HEK293 (cell line): Measurements from ENCODE around the gene KIF26B.
A peak's percentile ranks its signal among the peaks of the same experiment; 100 is the strongest.

Source experiments
- CTCF ChIA-PET: fragments of 350-600 bp; formaldehyde crosslinking; extraction: SDS; loops from one replicate; lab custom pipeline; 2021; ENCODE audit warnings: antibody characterized with exemption; lab: Yijun Ruan, JAX
- POLR2A ChIA-PET: fragments of 300-600 bp; formaldehyde crosslinking; extraction: SDS; loops from one replicate; lab custom pipeline; 2020; ENCODE audit warnings: antibody characterized with exemption, inconsistent platforms; lab: Yijun Ruan, JAX
- H3K27ac ChIP-seq: fragments of 200-500 bp; sonication (Bioruptor generic); 2 replicates; pipeline ENCODE4 v1.5.1; 2014; ENCODE audit warnings: low read depth, low read length, control low read depth, inconsistent platforms; ENCODE audit errors: extremely low read depth
- H3K36me3 ChIP-seq, 2 experiments: fragments of 200-500 bp in 1 of 2; sonication (Bioruptor generic) in 1 of 2; 1 replicate in 1 of 2; 2 replicates in 1 of 2; pipeline ENCODE4 v1.5.1; 2014 to 2017; ENCODE audit warnings: inconsistent platforms in 2 of 2, low read length in 2 of 2; ENCODE audit not compliant: control insufficient read depth in 2 of 2, insufficient read depth in 1 of 2
- H3K4me1 ChIP-seq: fragments of 200-500 bp; sonication (Bioruptor generic); 2 replicates; pipeline ENCODE4 v1.5.1; 2014; ENCODE audit warnings: mild to moderate bottlenecking, low read length, inconsistent platforms; ENCODE audit not compliant: control insufficient read depth, insufficient read depth
- H3K4me3 ChIP-seq: 2 replicates; pipeline ENCODE4 v1.5.1; 2011; ENCODE audit warnings: low read depth, mild to moderate bottlenecking, control low read depth, low read length, moderate library complexity
- H3K9me3 ChIP-seq: fragments of 200-500 bp; sonication (Bioruptor generic); 2 replicates; pipeline ENCODE4 v1.5.1; 2014; ENCODE audit warnings: low read depth, low read length, inconsistent platforms; ENCODE audit not compliant: control insufficient read depth, insufficient read depth
- HOXA7 ChIP-seq: sonication (generic); formaldehyde crosslinking; IDR thresholded peaks from 2 replicates; pipeline ENCODE4 v1.8.1; 2022; ENCODE audit warnings: missing genetic modification reagents, borderline replicate concordance
- OSR2 ChIP-seq: fragments of 450-650 bp; formaldehyde crosslinking; IDR thresholded peaks from 2 replicates; pipeline ENCODE4 v1.5.1; 2016; ENCODE audit warnings: missing biosample characterization, missing genetic modification characterization
- OVOL3 ChIP-seq: fragments of 450-650 bp; formaldehyde crosslinking; IDR thresholded peaks from 2 replicates; pipeline ENCODE4 v1.5.1; 2016; ENCODE audit warnings: missing biosample characterization, missing genetic modification characterization
- SP3 ChIP-seq: fragments of 450-650 bp; formaldehyde crosslinking; IDR thresholded peaks from 2 replicates; pipeline ENCODE4 v1.5.1; 2016; ENCODE audit warnings: missing biosample characterization, missing genetic modification characterization
- ZEB2 ChIP-seq: fragments of 450-650 bp; formaldehyde crosslinking; IDR thresholded peaks from 2 replicates; pipeline ENCODE4 v1.5.1; 2016; ENCODE audit warnings: missing biosample characterization, missing genetic modification characterization
- ZFHX2 ChIP-seq: fragments of 450-650 bp; formaldehyde crosslinking; conservative IDR thresholded peaks from 2 replicates; pipeline ENCODE4 v1.5.1; 2016; ENCODE audit warnings: missing biosample characterization, missing genetic modification characterization
- ZIC2 ChIP-seq: fragments of 450-650 bp; formaldehyde crosslinking; IDR thresholded peaks from 2 replicates; pipeline ENCODE4 v1.5.1; 2016; ENCODE audit warnings: missing biosample characterization, missing genetic modification characterization
- ZNF184 ChIP-seq: fragments of 450-650 bp; IDR thresholded peaks from 2 replicates; pipeline ENCODE4 v1.5.1; 2018; ENCODE audit warnings: missing biosample characterization, mild to moderate bottlenecking, missing genetic modification characterization
- ZNF354C ChIP-seq: fragments of 450-650 bp; formaldehyde crosslinking; IDR thresholded peaks from 2 replicates; pipeline ENCODE4 v1.5.1; 2016; ENCODE audit warnings: missing biosample characterization, missing genetic modification characterization, low read depth, borderline replicate concordance
- ZNF37A ChIP-seq: fragments of 450-650 bp; IDR thresholded peaks from 2 replicates; pipeline ENCODE4 v1.5.1; 2018; ENCODE audit warnings: missing biosample characterization, missing genetic modification characterization
- ZNF596 ChIP-seq: fragments of 450-650 bp; IDR thresholded peaks from 2 replicates; pipeline ENCODE4 v1.5.0; 2018; ENCODE audit warnings: missing biosample characterization, mild to moderate bottlenecking, missing genetic modification characterization, moderate library complexity
- ZNF610 ChIP-seq: fragments of 450-650 bp; formaldehyde crosslinking; IDR thresholded peaks from 2 replicates; pipeline ENCODE4 v1.5.1; 2016; ENCODE audit warnings: missing biosample characterization, missing genetic modification characterization, borderline replicate concordance
- ZNF747 ChIP-seq: fragments of 450-650 bp; formaldehyde crosslinking; IDR thresholded peaks from 2 replicates; pipeline ENCODE4 v1.5.1; 2016; ENCODE audit warnings: missing biosample characterization, missing genetic modification characterization
- TF ChIP-seq, protein P1 (sequence below): fragments of 450-650 bp; formaldehyde crosslinking; conservative IDR thresholded peaks from 2 replicates; pipeline ENCODE4 v1.5.1; 2016; ENCODE audit warnings: low read depth, missing biosample characterization, missing genetic modification characterization
- TF ChIP-seq, protein P2 (sequence below): fragments of 450-650 bp; formaldehyde crosslinking; IDR thresholded peaks from 2 replicates; pipeline ENCODE4 v1.5.1; 2017; ENCODE audit warnings: missing biosample characterization, mild to moderate bottlenecking, missing genetic modification characterization, moderate library complexity
- TF ChIP-seq, protein P3 (sequence below): fragments of 450-650 bp; formaldehyde crosslinking; IDR thresholded peaks from 2 replicates; pipeline ENCODE4 v1.5.1; 2017; ENCODE audit warnings: missing biosample characterization, missing genetic modification characterization
- TF ChIP-seq, protein P4 (sequence below): fragments of 450-650 bp; formaldehyde crosslinking; IDR thresholded peaks from 2 replicates; pipeline ENCODE4 v1.5.1; 2017; ENCODE audit warnings: missing biosample characterization, missing genetic modification characterization
- TF ChIP-seq, protein P5 (sequence below): fragments of 450-650 bp; formaldehyde crosslinking; IDR thresholded peaks from 2 replicates; pipeline ENCODE4 v1.5.1; 2016; ENCODE audit warnings: missing biosample characterization, missing genetic modification characterization, borderline replicate concordance

The KIF26B gene

DNA sequence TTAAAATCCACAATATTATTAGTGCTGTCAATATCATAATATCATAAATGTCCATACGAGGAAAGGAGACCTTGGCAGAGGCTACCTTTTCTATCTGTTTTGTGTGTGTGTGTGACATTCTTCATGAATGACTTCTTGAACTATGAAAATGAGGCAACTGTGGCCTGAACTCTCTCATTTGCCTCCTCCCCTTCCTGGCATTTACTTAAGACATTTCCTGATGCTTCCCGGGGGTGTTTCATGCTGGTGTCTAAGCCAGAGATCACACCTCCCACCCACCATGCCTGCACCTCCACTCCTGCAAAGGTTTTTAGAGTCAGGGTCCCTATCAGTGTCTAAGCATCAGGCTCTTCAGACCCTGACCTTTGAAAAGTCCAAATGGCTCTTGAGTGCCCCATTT is 420.9 kb downstream of the KIF26B start (continued):
- TF ChIP-seq, protein P1, sequence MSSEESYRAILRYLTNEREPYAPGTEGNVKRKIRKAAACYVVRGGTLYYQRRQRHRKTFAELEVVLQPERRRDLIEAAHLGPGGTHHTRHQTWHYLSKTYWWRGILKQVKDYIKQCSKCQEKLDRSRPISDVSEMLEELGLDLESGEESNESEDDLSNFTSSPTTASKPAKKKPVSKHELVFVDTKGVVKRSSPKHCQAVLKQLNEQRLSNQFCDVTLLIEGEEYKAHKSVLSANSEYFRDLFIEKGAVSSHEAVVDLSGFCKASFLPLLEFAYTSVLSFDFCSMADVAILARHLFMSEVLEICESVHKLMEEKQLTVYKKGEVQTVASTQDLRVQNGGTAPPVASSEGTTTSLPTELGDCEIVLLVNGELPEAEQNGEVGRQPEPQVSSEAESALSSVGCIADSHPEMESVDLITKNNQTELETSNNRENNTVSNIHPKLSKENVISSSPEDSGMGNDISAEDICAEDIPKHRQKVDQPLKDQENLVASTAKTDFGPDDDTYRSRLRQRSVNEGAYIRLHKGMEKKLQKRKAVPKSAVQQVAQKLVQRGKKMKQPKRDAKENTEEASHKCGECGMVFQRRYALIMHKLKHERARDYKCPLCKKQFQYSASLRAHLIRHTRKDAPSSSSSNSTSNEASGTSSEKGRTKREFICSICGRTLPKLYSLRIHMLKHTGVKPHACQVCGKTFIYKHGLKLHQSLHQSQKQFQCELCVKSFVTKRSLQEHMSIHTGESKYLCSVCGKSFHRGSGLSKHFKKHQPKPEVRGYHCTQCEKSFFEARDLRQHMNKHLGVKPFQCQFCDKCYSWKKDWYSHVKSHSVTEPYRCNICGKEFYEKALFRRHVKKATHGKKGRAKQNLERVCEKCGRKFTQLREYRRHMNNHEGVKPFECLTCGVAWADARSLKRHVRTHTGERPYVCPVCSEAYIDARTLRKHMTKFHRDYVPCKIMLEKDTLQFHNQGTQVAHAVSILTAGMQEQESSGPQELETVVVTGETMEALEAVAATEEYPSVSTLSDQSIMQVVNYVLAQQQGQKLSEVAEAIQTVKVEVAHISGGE: no peak
- TF ChIP-seq ZNF596 (tag by site-specific recombination) (no peak), ZNF610 (no peak), ZNF747 (tag by site-specific recombination) (no peak)

DNA sequence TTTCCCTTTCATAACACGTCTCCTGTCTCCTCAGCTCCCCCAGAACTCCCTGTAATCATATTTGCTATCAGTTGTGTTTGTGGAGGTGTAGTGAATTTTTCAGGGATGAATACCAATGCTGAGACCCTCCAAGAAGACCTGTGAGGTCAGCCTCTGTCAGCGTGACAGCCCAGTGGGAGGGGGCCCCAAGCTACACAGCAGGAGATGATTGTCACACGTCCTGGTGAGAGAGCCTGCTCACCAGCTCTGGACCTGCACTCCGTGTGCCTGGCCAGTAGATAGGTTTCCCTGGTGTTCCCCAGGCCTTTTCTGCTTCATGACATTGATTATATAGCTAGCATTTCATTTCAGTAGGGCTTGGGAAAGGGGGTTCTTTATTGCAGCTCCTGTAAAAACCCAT is 421.5 kb downstream of the KIF26B start:
- ChIA-PET CTCF (no interaction called here), POLR2A (no interaction called here)
- Histone ChIP-seq H3K27ac (no peak overlapping the region), H3K9me3 (no peaks in the 10 kb centered on the region), H3K4me3 (no peak overlapping the region), H3K36me3 (no peaks in the 10 kb centered on the region), H3K4me1 (no peaks in the 10 kb centered on the region)
- TF ChIP-seq, protein P2, sequence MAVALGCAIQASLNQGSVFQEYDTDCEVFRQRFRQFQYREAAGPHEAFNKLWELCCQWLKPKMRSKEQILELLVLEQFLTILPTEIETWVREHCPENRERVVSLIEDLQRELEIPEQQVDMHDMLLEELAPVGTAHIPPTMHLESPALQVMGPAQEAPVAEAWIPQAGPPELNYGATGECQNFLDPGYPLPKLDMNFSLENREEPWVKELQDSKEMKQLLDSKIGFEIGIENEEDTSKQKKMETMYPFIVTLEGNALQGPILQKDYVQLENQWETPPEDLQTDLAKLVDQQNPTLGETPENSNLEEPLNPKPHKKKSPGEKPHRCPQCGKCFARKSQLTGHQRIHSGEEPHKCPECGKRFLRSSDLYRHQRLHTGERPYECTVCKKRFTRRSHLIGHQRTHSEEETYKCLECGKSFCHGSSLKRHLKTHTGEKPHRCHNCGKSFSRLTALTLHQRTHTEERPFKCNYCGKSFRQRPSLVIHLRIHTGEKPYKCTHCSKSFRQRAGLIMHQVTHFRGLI (tag by site-specific recombination): no peak
- TF ChIP-seq, protein P3, sequence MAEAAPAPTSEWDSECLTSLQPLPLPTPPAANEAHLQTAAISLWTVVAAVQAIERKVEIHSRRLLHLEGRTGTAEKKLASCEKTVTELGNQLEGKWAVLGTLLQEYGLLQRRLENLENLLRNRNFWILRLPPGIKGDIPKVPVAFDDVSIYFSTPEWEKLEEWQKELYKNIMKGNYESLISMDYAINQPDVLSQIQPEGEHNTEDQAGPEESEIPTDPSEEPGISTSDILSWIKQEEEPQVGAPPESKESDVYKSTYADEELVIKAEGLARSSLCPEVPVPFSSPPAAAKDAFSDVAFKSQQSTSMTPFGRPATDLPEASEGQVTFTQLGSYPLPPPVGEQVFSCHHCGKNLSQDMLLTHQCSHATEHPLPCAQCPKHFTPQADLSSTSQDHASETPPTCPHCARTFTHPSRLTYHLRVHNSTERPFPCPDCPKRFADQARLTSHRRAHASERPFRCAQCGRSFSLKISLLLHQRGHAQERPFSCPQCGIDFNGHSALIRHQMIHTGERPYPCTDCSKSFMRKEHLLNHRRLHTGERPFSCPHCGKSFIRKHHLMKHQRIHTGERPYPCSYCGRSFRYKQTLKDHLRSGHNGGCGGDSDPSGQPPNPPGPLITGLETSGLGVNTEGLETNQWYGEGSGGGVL: no peak
- peak; percentile 53; the same call in 1 of the 2 replicates for TF ChIP-seq ZIC2 (tag by site-specific recombination)

DNA sequence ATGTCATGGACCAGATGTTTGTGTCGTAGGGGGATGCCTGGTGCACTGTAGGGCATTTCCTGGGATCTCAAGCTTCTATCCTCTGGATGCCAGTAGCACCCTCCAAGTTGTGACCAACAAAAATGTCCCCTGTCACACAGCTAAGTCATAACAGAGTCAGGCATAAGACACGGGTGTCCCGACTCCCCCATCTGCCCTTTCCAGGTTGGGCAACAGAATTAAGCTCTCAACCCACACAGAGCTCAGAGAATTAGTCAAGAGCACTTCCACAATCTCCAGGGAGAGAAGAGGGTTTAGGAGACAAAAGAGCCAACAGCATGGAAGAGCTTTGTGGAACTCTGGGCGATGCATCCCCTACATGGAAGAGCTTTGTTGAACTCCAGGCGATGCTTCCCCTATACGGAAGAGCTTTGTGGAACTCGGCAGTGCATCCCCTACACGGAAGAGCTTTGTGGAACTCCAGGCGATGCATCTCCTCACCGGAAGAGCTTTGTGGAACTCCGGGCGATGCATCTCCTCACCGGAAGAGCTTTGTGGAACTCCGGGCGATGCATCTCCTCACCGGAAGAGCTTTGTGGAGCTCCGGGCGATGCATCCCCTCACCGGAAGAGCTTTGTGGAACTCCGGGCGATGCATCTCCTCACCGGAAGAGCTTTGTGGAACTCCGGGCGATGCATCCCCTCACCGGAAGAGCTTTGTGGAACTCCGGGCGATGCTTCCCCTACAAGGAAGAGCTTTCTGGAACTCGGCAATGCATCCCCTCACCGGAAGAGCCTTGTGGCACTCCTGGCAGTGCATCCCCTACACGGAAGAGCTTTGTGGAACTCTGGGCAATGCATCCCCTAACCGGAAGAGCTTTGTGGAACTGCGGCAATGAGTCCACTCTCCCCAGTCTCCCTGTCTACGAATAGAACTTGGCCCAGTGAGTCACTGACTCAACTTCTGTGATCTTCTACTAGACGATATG is 422.7 kb downstream of the KIF26B start:
- Histone ChIP-seq H3K9me3 (no peaks in the 10 kb centered on the region), H3K4me3 (no peak overlapping the region), H3K27ac (no peak overlapping the region), H3K36me3 (no peaks in the 10 kb centered on the region), H3K4me1 (no peaks in the 10 kb centered on the region)
- POLR2A ChIA-PET: no interaction called here
- CTCF ChIA-PET: no interaction called here
- TF ChIP-seq OSR2 (tag by site-specific recombination) (no peak), HOXA7 (CRISPR knock-in tag) (no peak), ZNF37A (no peak), SP3 (no peak), ZNF184 (no peak), ZEB2 (tag by site-specific recombination) (no peak), ZNF747 (tag by site-specific recombination) (no peak), ZFHX2 (tag by site-specific recombination) (no peak), ZNF354C (tag by site-specific recombination) (no peak), OVOL3 (no peak)
- TF ChIP-seq, protein P4, sequence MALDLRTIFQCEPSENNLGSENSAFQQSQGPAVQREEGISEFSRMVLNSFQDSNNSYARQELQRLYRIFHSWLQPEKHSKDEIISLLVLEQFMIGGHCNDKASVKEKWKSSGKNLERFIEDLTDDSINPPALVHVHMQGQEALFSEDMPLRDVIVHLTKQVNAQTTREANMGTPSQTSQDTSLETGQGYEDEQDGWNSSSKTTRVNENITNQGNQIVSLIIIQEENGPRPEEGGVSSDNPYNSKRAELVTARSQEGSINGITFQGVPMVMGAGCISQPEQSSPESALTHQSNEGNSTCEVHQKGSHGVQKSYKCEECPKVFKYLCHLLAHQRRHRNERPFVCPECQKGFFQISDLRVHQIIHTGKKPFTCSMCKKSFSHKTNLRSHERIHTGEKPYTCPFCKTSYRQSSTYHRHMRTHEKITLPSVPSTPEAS (tag by site-specific recombination): no peak
- TF ChIP-seq, protein P5, sequence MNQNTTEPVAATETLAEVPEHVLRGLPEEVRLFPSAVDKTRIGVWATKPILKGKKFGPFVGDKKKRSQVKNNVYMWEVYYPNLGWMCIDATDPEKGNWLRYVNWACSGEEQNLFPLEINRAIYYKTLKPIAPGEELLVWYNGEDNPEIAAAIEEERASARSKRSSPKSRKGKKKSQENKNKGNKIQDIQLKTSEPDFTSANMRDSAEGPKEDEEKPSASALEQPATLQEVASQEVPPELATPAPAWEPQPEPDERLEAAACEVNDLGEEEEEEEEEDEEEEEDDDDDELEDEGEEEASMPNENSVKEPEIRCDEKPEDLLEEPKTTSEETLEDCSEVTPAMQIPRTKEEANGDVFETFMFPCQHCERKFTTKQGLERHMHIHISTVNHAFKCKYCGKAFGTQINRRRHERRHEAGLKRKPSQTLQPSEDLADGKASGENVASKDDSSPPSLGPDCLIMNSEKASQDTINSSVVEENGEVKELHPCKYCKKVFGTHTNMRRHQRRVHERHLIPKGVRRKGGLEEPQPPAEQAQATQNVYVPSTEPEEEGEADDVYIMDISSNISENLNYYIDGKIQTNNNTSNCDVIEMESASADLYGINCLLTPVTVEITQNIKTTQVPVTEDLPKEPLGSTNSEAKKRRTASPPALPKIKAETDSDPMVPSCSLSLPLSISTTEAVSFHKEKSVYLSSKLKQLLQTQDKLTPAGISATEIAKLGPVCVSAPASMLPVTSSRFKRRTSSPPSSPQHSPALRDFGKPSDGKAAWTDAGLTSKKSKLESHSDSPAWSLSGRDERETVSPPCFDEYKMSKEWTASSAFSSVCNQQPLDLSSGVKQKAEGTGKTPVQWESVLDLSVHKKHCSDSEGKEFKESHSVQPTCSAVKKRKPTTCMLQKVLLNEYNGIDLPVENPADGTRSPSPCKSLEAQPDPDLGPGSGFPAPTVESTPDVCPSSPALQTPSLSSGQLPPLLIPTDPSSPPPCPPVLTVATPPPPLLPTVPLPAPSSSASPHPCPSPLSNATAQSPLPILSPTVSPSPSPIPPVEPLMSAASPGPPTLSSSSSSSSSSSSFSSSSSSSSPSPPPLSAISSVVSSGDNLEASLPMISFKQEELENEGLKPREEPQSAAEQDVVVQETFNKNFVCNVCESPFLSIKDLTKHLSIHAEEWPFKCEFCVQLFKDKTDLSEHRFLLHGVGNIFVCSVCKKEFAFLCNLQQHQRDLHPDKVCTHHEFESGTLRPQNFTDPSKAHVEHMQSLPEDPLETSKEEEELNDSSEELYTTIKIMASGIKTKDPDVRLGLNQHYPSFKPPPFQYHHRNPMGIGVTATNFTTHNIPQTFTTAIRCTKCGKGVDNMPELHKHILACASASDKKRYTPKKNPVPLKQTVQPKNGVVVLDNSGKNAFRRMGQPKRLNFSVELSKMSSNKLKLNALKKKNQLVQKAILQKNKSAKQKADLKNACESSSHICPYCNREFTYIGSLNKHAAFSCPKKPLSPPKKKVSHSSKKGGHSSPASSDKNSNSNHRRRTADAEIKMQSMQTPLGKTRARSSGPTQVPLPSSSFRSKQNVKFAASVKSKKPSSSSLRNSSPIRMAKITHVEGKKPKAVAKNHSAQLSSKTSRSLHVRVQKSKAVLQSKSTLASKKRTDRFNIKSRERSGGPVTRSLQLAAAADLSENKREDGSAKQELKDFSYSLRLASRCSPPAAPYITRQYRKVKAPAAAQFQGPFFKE (tag by site-specific recombination): no peak
